Neural progenitor cell (in vitro differentiated cells): ENCODE data around the gene COL13A1.

Source experiments
- EZH2 ChIP-seq: fragments of 200-600 bp; sonication (generic); IDR thresholded peaks from 2 replicates; pipeline ENCODE4 v1.6.1; 2017; ENCODE audit warnings: antibody characterized with exemption, mild to moderate bottlenecking, moderate library complexity
- EZH2phosphoT487 ChIP-seq: fragments of 200-600 bp; sonication (generic); IDR thresholded peaks from 2 replicates; pipeline ENCODE4 v1.6.1; 2017; ENCODE audit warnings: antibody characterized with exemption
- TF ChIP-seq, protein P1 (sequence below): fragments of 200-600 bp; sonication (generic); IDR thresholded peaks from 2 replicates; pipeline ENCODE4 v1.5.1; 2017; ENCODE audit warnings: antibody characterized with exemption, mild to moderate bottlenecking

DNA sequence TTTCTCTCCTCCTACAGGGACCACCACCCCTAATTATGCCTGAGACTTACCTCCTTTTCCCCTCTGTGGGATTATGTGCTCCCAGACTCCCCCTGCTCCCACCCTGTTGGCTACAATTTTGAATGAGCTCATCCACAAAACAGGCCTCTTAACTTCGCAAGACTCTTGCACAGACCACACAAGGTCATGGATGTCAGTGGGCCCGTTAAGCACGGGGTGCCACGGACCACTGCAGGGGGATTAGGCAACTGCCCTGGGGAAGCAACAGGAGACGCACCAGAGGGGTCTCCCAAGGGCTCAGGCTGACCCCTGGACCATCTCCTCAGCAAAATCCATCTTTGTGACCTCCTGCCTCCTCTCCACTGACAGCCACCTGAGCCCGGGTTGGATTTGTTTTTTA lies 42.1 kb upstream of the COL13A1 start:
- TF ChIP-seq, protein P1, sequence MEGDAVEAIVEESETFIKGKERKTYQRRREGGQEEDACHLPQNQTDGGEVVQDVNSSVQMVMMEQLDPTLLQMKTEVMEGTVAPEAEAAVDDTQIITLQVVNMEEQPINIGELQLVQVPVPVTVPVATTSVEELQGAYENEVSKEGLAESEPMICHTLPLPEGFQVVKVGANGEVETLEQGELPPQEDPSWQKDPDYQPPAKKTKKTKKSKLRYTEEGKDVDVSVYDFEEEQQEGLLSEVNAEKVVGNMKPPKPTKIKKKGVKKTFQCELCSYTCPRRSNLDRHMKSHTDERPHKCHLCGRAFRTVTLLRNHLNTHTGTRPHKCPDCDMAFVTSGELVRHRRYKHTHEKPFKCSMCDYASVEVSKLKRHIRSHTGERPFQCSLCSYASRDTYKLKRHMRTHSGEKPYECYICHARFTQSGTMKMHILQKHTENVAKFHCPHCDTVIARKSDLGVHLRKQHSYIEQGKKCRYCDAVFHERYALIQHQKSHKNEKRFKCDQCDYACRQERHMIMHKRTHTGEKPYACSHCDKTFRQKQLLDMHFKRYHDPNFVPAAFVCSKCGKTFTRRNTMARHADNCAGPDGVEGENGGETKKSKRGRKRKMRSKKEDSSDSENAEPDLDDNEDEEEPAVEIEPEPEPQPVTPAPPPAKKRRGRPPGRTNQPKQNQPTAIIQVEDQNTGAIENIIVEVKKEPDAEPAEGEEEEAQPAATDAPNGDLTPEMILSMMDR: no peak
- TF ChIP-seq EZH2: no peak
- TF ChIP-seq EZH2phosphoT487: no peak
